OCI-LY7 (cell line): ENCODE measurements around the gene NUP93.

Experiments used
- EZH2phosphoT487 ChIP-seq: fragments of 200-600 bp; sonication (generic); IDR thresholded peaks from 2 replicates; pipeline ENCODE4 v1.6.1; 2018; ENCODE audit warnings: low read depth, borderline replicate concordance, mild to moderate bottlenecking, mixed run types, antibody characterized with exemption, low read length, moderate library complexity, mixed read lengths
- TF ChIP-seq, protein P1 (sequence below): fragments of 200-600 bp; sonication (generic); conservative IDR thresholded peaks from 2 replicates; pipeline ENCODE4 v1.5.1; 2014; ENCODE audit warnings: mild to moderate bottlenecking, antibody characterized with exemption, low read length, moderate library complexity, mixed read lengths

- TF ChIP-seq, protein P1, sequence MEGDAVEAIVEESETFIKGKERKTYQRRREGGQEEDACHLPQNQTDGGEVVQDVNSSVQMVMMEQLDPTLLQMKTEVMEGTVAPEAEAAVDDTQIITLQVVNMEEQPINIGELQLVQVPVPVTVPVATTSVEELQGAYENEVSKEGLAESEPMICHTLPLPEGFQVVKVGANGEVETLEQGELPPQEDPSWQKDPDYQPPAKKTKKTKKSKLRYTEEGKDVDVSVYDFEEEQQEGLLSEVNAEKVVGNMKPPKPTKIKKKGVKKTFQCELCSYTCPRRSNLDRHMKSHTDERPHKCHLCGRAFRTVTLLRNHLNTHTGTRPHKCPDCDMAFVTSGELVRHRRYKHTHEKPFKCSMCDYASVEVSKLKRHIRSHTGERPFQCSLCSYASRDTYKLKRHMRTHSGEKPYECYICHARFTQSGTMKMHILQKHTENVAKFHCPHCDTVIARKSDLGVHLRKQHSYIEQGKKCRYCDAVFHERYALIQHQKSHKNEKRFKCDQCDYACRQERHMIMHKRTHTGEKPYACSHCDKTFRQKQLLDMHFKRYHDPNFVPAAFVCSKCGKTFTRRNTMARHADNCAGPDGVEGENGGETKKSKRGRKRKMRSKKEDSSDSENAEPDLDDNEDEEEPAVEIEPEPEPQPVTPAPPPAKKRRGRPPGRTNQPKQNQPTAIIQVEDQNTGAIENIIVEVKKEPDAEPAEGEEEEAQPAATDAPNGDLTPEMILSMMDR = no peak
- TF ChIP-seq EZH2phosphoT487 = no peak
These were observed 70.4 kb downstream of the NUP93 start for GRCh38 chr16:56800355-56800754.
